Stomach (tissue), 4 donors: ENCODE measurements around the gene TTC29.

Experiments
- EP300 ChIP-seq: sonication (generic); formaldehyde crosslinking; IDR thresholded peaks from one replicate; pipeline ENCODE4 v1.6.1; 2017; ENCODE audit warnings: antibody characterized with exemption
- POLR2A ChIP-seq, 4 donors: fragments of 450-650 bp; IDR thresholded peaks; one replicate each; pipeline ENCODE4 v1.6.1; 2016; ENCODE audit warnings: antibody characterized with exemption in 4 of 4, control low read depth in 2 of 4, mild to moderate bottlenecking in 1 of 4, moderate library complexity in 1 of 4
- POLR2AphosphoS5 ChIP-seq, 3 donors: sonication (generic); formaldehyde crosslinking; IDR thresholded peaks; one replicate each; pipeline ENCODE4 v1.6.1; 2016; ENCODE audit warnings: antibody characterized with exemption in 3 of 3
- TF ChIP-seq, protein P1 (sequence below), 7 experiments: fragments of 450-650 bp in 4 of 7; fragments of 200-600 bp in 3 of 7; sonication (generic) in 3 of 7; IDR thresholded peaks; one replicate each; pipeline ENCODE4 v1.5.1; 2016 to 2019; ENCODE audit warnings: antibody characterized with exemption in 7 of 7, control low read depth in 2 of 7, mild to moderate bottlenecking in 1 of 7

DNA sequence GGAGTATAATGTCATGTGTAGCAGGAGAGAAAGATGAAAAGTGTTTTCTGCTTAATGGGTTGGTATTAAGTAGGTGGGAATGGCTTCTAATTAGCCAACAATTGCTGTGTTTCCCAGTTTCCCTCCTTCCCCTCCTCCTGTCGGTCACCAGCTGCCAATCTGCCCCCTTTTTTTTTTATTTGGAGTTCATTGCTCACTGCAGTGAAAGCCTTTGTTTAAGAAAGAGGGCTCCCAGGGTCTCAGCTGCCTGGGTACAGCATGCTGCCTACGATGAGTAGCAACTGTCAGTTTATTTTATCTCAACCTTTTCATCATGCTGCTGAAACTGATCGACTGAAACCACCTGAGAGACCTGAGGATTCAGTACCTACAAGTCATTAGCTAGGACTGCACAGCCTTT is 157.9 kb downstream of the TTC29 start:
- TF ChIP-seq, protein P1, sequence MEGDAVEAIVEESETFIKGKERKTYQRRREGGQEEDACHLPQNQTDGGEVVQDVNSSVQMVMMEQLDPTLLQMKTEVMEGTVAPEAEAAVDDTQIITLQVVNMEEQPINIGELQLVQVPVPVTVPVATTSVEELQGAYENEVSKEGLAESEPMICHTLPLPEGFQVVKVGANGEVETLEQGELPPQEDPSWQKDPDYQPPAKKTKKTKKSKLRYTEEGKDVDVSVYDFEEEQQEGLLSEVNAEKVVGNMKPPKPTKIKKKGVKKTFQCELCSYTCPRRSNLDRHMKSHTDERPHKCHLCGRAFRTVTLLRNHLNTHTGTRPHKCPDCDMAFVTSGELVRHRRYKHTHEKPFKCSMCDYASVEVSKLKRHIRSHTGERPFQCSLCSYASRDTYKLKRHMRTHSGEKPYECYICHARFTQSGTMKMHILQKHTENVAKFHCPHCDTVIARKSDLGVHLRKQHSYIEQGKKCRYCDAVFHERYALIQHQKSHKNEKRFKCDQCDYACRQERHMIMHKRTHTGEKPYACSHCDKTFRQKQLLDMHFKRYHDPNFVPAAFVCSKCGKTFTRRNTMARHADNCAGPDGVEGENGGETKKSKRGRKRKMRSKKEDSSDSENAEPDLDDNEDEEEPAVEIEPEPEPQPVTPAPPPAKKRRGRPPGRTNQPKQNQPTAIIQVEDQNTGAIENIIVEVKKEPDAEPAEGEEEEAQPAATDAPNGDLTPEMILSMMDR (IDR thresholded peaks at IDR 0.05): no peak
- TF ChIP-seq POLR2A (IDR thresholded peaks at IDR 0.05): no peak
- TF ChIP-seq POLR2AphosphoS5 (IDR thresholded peaks at IDR 0.05): no peak
- TF ChIP-seq EP300: no peak
